Endodermal cell (in vitro differentiated cells): Measurements from ENCODE around the gene JAZF1. TPM values are rescaled to one million over a fixed set of nuclear protein-coding genes. Genes with fewer than 3 reads are reported as not detected.

Experiments used
- DNase-seq: peaks from one replicate; pipeline ENCODE4 v3.0.0-alpha.2; 2017
- H3K27ac ChIP-seq: 2 replicates; pipeline ENCODE4 v1.5.1; 2013; ENCODE audit warnings: mild to moderate bottlenecking, low read depth, low read length, moderate library complexity
- H3K27me3 ChIP-seq: 2 replicates; pipeline ENCODE4 v1.6.1; 2013; ENCODE audit warnings: mild to moderate bottlenecking, low read length, moderate library complexity; ENCODE audit not compliant: insufficient read depth, control insufficient read depth, poor library complexity, severe bottlenecking
- H3K36me3 ChIP-seq: 2 replicates; pipeline ENCODE4 v1.7.0; 2013; ENCODE audit warnings: mild to moderate bottlenecking, low read length, moderate library complexity; ENCODE audit not compliant: control insufficient read depth, insufficient read depth
- H3K4me1 ChIP-seq: one replicate; pipeline ENCODE4 v1.7.0; 2013; ENCODE audit warnings: low read length; ENCODE audit not compliant: control insufficient read depth, insufficient read depth
- H3K4me3 ChIP-seq: 2 replicates; pipeline ENCODE4 v1.5.1; 2013; ENCODE audit warnings: mild to moderate bottlenecking, low read length, moderate library complexity
- H3K9ac ChIP-seq: 2 replicates; pipeline ENCODE4 v1.6.1; 2013; ENCODE audit warnings: mild to moderate bottlenecking, low read length, moderate library complexity; ENCODE audit not compliant: poor library complexity, severe bottlenecking; ENCODE audit errors: extremely low read depth
- H3K9me3 ChIP-seq: 2 replicates; pipeline ENCODE4 v1.6.1; 2013; ENCODE audit warnings: mild to moderate bottlenecking, low read length, moderate library complexity; ENCODE audit not compliant: control insufficient read depth
- H3K27ac Mint-ChIP-seq: 2 replicates; pipeline ENCODE4 v1.8.0; 2020; ENCODE audit warnings: mixed read lengths
- H3K27me3 Mint-ChIP-seq: 2 replicates; pipeline ENCODE4 v1.8.0; 2021; ENCODE audit warnings: mild to moderate bottlenecking, mixed read lengths; ENCODE audit not compliant: insufficient read depth
- H3K36me3 Mint-ChIP-seq: 2 replicates; pipeline ENCODE4 v1.8.0; 2020; ENCODE audit warnings: low read depth, mixed read lengths
- H3K4me1 Mint-ChIP-seq: 2 replicates; pipeline ENCODE4 v1.8.0; 2020; ENCODE audit warnings: mixed read lengths
- H3K4me3 Mint-ChIP-seq: 2 replicates; pipeline ENCODE4 v1.8.0; 2020; ENCODE audit warnings: mild to moderate bottlenecking, moderate library complexity, mixed read lengths
- H3K9me3 Mint-ChIP-seq: 2 replicates; pipeline ENCODE4 v1.8.0; 2020; ENCODE audit warnings: mild to moderate bottlenecking, mixed read lengths
- CTCF ChIP-seq: fragments of 200-600 bp; sonication (generic); conservative IDR thresholded peaks from 2 replicates; pipeline ENCODE4 v1.5.0; 2021; ENCODE audit warnings: antibody characterized with exemption, mild to moderate bottlenecking
- WGBS, 2 experiments: methylation state at CpG; one replicate each; pipeline versions ENCODE4 v1.1.5 to v1.1.7; 2013; ENCODE audit warnings: missing lambda C conversion rate in 2 of 2, mixed read lengths in 1 of 2; ENCODE audit not compliant: insufficient coverage in 1 of 2, insufficient read length in 1 of 2; 5-methylcytosine and 5-hydroxymethylcytosine counted together
- total RNA-seq, 2 donors: library from RNA; stranded (reverse); fragmentation: NEBNext Ultra II Directional in 1 of 2; extraction: Animal tissue kit (Norgen Biotek cat#: 25700) in 1 of 2; gene quantifications; 2 replicates in 1 of 2; 3 replicates in 1 of 2; pipeline ENCODE4 v1.2.1, GENCODE V29; 2021

JAZF1 gene
- total RNA-seq, 2 donors from 2014 or later = 18.3 to 33.6 TPM

- Mint-ChIP-seq H3K36me3 (no peaks in the 10 kb centered on the region), H3K4me3 (no peak overlapping the region), H3K27me3 (no peaks in the 10 kb centered on the region), H3K27ac (no peak overlapping the region), H3K9me3 (no peaks in the 10 kb centered on the region), H3K4me1 (no peaks in the 10 kb centered on the region)
- WGBS, 2 experiments = 100% methylated on average over 1 of the region's 1 CpG; no CpG with 5 or more reads in 1 of the 2 experiments
- no peak overlapping the region for H3K27ac ChIP-seq
- no peak for TF ChIP-seq CTCF
- no peaks in the 10 kb centered on the region for H3K36me3 ChIP-seq
- H3K4me3 ChIP-seq = no peak overlapping the region
- no peak overlapping the region for H3K9ac ChIP-seq
- no peaks in the 10 kb centered on the region for H3K27me3 ChIP-seq
- DNase-seq = no peak
- H3K9me3 ChIP-seq = no peaks in the 10 kb centered on the region
- H3K4me1 ChIP-seq = no peaks in the 10 kb centered on the region
These were observed 217.5 kb downstream of the JAZF1 start for GRCh38 chr7:27963056-27963455.

GRCh38 chr7:27962273-27962672, 218.3 kb downstream of the JAZF1 start:
- no peak overlapping the region for H3K4me3 Mint-ChIP-seq
- no peak overlapping the region for H3K4me3 ChIP-seq
- no peaks in the 10 kb centered on the region for H3K27me3 ChIP-seq
- H3K27ac Mint-ChIP-seq = no peak overlapping the region
- no peak for DNase-seq
- no peaks in the 10 kb centered on the region for H3K4me1 ChIP-seq
- H3K9ac ChIP-seq = no peak overlapping the region
- H3K27ac ChIP-seq = no peak overlapping the region
- no peak for TF ChIP-seq CTCF
- no peaks in the 10 kb centered on the region for H3K36me3 ChIP-seq
- no peaks in the 10 kb centered on the region for H3K9me3 Mint-ChIP-seq
- no peaks in the 10 kb centered on the region for H3K4me1 Mint-ChIP-seq
- no peaks in the 10 kb centered on the region for H3K9me3 ChIP-seq
- no peaks in the 10 kb centered on the region for H3K36me3 Mint-ChIP-seq
- H3K27me3 Mint-ChIP-seq = no peaks in the 10 kb centered on the region

- DNase-seq = no peak
- H3K9me3 ChIP-seq = no peaks in the 10 kb centered on the region
- H3K9ac ChIP-seq = no peak overlapping the region
- Mint-ChIP-seq H3K9me3 (no peaks in the 10 kb centered on the region), H3K27me3 (no peaks in the 10 kb centered on the region), H3K36me3 (no peaks in the 10 kb centered on the region), H3K4me1 (no peaks in the 10 kb centered on the region), H3K4me3 (no peak overlapping the region), H3K27ac (no peak overlapping the region)
- no peak for TF ChIP-seq CTCF
- no peak overlapping the region for H3K4me3 ChIP-seq
- 99 to 100% methylated on average over 1 to 5 of the region's 5 CpGs for WGBS, 2 experiments
- no peaks in the 10 kb centered on the region for H3K27me3 ChIP-seq
- H3K27ac ChIP-seq = no peak overlapping the region
- H3K4me1 ChIP-seq = no peaks in the 10 kb centered on the region
- H3K36me3 ChIP-seq = no peaks in the 10 kb centered on the region
These were observed 219.3 kb downstream of the JAZF1 start for GRCh38 chr7:27961255-27961654.
